Kidney glomerular epithelial cell (primary cell): ENCODE data around the gene ANKRD30B.
"Not testable (repeated sequence)": the region's sequence is repeated elsewhere in the genome, so short reads cannot be mapped to it uniquely, and the experiment has no call there.

Source experiments
- DNase-seq: peaks from one replicate; lab custom pipeline; 2025; lab: John Stamatoyannopoulos, UW

ANKRD30B gene, protein sequence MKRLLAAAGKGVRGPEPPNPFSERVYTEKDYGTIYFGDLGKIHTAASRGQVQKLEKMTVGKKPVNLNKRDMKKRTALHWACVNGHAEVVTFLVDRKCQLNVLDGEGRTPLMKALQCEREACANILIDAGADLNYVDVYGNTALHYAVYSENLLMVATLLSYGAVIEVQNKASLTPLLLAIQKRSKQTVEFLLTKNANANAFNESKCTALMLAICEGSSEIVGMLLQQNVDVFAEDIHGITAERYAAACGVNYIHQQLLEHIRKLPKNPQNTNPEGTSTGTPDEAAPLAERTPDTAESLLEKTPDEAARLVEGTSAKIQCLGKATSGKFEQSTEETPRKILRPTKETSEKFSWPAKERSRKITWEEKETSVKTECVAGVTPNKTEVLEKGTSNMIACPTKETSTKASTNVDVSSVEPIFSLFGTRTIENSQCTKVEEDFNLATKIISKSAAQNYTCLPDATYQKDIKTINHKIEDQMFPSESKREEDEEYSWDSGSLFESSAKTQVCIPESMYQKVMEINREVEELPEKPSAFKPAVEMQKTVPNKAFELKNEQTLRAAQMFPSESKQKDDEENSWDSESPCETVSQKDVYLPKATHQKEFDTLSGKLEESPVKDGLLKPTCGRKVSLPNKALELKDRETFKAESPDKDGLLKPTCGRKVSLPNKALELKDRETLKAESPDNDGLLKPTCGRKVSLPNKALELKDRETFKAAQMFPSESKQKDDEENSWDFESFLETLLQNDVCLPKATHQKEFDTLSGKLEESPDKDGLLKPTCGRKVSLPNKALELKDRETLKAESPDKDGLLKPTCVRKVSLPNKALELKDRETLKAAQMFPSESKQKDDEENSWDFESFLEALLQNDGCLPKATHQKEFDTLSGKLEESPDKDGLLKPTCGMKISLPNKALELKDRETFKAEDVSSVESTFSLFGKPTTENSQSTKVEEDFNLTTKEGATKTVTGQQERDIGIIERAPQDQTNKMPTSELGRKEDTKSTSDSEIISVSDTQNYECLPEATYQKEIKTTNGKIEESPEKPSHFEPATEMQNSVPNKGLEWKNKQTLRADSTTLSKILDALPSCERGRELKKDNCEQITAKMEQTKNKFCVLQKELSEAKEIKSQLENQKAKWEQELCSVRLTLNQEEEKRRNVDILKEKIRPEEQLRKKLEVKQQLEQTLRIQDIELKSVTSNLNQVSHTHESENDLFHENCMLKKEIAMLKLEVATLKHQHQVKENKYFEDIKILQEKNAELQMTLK (N-terminal part only)

DNA sequence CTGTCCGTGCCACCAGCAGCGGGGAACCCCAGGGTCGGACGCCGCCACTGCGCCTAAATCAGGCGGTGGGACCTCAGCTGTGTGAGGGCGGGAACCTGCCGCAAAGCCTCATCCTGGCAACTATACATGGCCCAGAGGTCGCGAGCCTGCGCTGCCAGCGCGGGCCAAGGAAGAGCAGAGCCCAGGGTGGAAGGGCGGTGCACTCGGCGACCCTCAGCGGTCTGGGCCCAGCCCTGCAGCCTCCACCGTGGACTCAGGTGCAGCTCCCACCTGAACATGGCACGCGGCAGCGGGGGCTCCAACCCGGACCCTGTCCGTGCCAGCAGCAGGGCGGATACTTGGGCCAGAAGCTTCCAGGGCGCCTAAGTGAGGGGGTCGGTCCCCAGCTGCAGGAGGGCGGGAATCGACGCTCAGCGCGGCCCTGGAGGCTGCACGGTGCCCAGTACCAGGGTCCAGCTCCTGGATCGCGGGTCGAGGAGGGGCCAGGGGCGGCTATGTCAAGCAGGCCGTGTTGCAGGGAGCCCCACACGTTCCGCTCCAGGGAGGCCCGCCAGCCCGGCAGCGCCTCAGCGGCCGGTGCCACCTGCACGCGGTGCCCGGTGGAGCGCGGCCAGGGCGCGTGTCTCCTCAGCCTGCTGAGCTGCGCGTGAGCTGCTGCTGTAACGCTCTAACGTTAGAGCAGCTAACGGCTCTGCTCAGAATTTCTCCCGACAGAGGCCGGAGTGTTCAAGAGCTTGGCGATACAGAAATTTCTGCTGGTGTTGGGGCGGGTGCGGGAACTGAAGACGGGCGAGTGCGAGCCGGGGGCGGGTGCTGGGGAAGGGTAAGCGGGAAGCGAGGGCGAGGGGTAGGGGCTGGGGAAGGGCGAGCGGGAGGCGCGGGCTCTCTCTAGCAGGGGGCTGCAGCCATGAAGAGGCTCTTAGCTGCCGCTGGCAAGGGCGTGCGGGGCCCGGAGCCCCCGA, at the start of gene ANKRD30B:
Gene ANKRD30B (plus strand): TSS at position 660 of the 962 bp plus-strand sequence. CDS start 248 bp downstream, at position 908.
- DNase-seq = no peak

DNA sequence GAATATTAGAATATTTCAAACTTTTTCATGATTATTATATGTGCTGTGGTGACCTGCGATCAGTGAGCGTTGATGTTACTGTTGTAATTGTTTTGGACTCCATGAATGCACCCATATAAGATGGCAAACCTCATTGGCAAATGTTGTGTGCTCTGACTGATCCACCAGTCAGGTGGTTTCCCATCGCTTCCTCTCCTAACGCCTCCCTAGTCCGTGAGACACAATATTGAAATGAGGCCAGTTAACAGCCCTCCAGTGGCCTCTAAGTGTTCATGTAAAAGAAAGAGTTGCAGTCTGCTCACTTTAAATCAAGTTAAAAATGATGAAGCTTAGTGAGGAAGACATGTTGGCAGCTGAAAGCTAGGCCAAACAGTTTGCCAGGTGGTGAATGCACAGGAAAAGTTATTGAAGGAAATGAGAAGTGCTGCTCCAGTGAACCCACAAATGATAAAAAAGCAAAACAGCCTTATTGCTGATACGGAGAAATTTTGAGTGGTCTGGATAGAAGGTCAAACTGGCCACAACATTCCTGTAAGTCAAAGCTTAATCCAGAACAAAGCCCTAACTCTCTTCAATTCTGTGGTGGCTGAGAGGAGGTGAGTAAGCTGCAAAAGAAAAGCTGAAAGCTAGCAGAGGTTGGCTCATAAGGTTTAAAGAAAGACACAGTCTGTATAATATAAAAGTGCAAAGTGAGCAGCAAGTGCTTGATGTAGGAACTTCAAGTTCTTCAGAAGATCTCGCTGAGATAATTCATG, 46.5 kb upstream of the ANKRD30B start:
- DNase-seq = not testable (repeated sequence)

DNA sequence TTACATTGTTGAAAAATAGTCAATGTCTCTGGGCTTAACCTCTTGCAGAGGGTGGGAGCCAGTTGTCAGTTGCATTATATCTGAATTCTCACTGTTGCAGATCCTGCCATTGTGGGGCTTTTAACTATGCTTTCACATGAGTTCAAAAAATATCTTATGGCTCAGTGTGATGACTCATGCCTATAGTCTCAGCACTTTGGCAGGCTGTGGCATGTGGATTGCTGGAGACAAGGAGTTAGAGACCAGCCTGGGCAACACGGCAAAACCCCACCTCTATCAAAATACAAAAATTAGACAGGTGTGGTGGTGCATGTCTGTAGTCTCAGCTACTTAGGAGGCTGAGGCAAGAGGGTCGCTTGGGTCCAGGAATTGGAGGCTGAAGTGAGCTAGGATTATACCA, 38.2 kb upstream of the ANKRD30B start:
- DNase-seq = peak; percentile 11

DNA sequence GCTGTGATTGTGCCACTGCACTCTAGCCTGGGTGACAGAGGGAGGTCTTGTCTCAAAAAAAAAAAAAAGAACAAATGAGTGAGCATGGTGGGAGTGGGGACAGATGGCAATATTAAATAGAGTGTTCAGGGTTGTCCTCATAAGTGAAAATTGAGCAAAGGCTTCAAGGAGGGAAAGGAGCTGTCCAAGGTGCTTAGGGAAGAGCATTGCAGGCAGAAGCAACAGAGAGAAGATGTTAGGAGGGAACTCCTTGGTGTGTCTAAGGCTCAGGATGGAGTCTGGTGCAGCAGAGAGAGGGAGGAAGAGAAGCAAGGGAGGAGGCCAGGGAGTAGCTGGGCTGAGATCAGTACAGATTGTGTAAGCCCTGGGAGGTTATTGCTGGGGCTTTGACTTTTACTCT, 26.4 kb upstream of the ANKRD30B start:
- DNase-seq = not testable (repeated sequence)

DNA sequence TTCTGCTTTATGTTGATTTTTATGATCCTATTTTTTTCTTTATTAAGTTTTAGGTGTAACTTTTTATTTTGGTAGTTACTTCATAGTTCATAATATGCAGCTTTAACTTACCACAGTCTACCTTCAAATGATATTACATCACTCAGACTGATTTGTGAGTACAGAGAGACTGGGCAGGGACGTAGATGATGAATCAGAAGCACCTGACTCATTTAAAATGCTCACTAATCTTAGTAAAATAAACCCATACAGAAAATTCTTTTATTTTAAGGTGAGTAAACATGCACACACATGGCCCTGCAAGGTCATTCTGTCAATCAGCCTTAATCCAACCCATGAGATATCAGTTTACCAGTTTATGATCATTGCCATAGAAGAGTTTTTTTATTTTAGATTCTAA, 8.9 kb upstream of the ANKRD30B start:
- DNase-seq = not testable (repeated sequence)

DNA sequence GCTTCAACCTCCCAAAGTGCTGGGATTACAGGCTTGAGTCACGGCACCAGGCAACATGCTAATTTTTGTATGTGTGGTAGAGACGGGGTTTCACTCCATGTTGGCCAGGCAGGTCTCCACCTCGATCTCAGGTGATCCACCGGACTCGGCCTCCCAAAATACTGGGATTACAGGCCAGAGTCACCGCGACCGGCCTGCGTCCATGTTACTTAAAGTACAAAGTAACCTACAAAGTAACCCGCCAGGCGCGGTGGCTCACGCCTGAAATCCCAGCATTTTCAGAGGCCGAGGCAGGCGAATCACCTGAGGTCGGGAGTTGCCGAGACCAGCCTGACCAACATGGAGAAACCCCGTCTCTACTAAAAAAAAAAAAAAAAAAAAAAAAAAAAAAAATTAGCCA, 1.1 kb upstream of the ANKRD30B start:
- DNase-seq = no peak

DNA sequence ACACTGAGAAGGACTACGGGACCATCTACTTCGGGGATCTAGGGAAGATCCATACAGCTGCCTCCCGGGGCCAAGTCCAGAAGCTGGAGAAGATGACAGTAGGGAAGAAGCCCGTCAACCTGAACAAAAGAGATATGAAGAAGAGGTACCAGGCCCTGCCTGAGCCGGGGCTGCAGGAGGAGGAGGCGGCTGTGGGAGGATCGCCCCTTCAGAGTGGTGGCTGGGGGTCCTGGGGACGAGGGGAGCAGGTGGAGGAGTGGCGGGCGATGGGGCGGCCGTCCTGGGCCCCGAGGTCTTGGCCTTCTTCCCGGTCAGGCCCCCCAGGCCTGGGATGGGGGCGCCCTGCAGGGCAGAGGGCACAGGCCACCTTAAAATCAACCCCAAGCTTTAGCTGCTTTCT, 524 bp downstream of the ANKRD30B start:
- no peak for DNase-seq

DNA sequence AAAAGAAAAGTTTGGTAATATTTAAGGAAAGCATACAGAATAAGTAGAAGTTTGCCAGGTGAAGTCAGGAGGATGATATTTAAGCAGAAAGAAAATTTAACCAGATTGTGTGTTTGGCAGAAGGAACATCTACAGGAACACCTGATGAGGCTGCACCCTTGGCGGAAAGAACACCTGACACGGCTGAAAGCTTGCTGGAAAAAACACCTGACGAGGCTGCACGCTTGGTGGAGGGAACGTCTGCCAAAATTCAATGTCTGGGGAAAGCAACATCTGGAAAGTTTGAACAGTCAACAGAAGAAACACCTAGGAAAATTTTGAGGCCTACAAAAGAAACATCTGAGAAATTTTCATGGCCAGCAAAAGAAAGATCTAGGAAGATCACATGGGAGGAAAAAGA, 15.6 kb downstream of the ANKRD30B start:
- not testable (repeated sequence) for DNase-seq

DNA sequence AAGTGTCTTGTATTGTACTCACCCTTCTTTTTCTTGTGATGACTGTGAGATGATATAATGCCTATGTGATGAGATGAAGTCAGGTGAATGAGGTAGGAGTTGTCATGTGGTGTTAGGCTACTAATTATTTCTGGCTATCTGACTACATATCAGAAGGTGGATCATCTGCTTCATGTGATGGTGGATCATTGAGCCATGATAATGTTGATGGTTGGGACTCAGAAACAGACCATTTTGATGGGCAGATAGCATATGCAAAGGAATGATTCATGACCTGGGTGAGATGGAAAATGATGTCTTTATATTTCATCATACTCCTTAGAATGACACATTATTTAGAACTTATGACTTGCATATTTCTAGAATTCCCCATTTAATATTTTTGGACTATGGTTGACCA, 19.5 kb downstream of the ANKRD30B start:
- peak; percentile 23 for DNase-seq

DNA sequence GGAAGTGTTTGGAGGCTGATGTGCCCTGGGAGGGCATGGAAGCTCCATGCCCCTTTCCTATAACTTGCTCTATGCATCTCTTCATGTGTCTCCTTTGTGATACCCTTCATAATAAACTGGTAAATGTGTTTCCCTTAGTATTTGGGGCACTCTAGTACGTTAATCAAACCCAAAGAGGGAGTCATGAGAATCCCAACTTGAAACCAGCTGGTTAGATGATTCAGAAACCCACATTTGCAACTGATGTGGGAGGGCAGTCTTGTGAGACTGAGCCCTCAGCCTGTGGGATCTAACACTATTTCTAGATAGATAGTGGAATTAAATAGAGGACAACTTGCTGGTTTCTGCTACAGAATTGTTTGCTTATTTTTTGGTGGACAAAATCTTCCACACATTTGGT, 20.3 kb downstream of the ANKRD30B start:
- DNase-seq = no peak

DNA sequence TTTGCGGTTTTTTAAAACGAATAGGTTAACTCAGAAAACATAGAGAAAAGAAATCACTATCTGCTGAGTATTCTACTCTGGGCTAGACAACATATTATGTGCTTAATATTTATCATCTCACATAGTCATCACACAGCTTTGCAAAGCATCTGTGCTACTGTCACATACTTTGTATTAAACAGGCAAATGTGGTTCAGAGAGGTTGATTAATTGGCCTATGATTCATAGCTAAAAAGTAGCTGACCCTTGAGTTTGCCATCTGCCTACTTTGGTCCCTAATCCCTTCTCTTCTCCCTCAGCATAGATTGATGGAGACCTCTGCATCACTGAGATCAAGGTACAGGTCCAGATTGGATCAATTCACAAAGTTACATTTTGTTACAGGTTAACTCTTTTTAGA, 21.4 kb downstream of the ANKRD30B start:
- no peak for DNase-seq

DNA sequence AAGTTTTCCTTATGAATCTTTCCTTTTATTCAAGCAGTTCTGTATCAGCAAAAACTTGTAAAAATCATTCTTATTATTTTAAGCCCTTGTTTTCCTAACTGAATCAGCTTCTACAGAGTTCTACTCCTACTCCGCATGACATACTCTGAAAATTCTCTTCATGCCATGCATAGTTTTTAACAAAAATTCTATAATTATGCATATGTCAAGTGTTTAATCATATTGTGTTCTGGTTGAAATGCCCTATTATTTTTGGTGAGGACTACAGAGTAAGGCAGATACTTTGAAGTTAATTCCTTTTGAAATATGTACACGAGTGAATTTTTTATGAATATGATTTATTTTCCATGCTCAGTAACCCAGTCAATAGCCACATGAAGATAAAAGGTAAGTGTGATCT, 28.8 kb downstream of the ANKRD30B start:
- DNase-seq = peak; percentile 53

DNA sequence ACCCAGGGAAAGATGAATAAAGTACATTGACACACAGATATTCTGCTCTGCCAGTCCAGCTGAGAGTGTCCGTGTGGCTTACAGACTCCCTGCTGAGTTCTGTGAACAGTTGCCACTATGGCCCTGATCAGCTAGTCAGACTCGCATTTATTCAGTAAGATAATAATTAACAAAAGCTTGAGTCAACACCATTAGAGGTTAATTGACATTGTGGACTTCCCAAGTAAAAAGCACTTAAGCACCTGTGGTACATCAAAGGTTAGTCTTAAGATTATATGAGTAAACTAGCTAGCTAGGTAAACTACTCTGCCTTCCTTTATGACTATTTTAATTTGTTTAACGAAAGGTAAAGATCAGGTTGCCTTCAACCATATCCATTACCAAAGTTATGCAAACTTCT, 33.7 kb downstream of the ANKRD30B start:
- DNase-seq = no peak

DNA sequence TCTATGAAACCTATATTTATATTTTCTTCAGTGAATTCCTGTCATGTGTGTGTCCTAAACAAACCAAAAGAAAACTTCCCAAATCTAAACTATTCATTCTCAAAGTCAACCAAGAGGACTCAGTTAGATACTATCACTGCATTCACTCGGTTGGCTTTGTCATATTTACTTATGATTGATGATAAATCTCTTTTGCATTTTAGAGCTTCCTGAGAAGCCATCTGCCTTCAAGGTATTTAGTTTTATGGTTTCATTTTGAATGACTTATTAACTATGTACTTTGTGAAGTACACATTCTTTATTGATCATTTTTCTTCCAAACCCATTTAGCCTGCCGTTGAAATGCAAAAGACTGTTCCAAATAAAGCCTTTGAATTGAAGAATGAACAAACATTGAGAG, 36.2 kb downstream of the ANKRD30B start:
- DNase-seq = no peak

DNA sequence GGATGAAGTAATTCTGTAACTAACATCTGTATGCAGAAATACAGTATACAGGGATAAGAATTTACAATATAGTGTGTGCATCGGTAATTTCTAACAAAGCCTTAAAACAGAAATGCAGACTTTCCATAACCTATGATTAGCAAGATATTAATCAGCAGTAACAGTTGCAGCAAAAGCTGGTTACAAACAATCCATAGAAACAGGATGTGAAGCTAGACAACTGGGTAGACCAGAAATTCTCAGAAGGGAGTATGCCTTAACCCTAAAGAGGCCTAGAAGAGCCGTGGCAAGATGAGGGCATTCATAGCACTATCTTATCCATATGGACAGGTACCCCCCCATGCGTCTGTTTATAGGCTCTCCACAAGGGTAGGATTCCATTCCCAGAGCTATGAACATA, 48.9 kb downstream of the ANKRD30B start:
- DNase-seq = not testable (repeated sequence)

DNA sequence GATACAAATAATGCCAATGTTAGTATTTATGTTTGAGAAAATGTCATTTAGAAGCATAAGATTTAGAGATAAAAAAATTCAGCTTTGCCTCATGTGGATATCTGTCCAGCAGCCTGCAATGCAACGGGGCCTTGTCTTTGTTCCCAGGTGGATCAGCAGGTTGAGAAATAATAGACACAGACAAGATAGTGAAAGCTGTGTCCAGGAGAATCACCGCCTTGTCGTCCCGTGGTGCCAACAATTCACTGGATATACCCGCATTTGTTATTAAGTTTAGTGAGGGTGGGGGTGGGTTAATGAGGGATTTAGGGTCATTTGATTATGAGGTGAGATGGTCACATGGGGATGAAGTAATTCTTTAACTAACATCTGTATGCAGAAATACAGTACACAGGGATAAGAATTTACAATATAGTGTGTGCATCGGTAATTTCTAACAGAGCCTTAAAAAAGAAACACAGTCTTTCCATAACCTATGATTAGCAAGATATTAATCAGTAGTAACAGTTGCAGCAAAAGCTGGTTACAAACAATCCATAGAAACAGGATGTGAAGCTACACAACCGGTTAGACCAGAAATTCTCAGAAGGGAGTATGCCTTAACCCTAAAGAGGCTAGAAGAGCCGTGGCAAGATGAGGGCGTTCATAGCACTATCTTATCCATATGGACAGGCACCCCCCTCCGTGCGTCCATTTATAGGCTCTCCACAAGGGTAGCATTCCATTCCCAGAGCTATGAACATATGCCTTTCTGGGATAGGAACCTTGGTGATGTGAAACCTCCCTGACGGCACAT, 50.2 kb downstream of the ANKRD30B start:
- not testable (repeated sequence) for DNase-seq

DNA sequence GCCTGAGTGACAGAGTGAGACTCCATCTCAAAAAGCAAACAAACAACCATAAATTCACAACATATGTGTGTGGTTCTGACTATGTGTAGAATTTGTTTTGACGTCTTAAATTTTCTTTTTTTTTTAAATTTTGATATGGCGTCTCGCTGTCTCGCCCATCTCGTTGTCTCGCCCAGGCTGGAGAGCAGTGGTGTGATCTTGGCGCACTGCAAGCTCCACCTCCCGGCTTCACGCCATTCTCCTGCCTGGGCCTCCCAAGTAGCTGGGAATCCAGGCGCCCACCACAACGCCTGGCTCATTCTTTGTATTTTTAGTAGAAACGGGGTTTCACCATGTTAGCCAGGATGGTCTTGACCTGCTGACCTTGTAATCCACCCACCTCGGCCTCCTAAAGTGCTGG, 63.1 kb downstream of the ANKRD30B start:
- not testable (repeated sequence) for DNase-seq

DNA sequence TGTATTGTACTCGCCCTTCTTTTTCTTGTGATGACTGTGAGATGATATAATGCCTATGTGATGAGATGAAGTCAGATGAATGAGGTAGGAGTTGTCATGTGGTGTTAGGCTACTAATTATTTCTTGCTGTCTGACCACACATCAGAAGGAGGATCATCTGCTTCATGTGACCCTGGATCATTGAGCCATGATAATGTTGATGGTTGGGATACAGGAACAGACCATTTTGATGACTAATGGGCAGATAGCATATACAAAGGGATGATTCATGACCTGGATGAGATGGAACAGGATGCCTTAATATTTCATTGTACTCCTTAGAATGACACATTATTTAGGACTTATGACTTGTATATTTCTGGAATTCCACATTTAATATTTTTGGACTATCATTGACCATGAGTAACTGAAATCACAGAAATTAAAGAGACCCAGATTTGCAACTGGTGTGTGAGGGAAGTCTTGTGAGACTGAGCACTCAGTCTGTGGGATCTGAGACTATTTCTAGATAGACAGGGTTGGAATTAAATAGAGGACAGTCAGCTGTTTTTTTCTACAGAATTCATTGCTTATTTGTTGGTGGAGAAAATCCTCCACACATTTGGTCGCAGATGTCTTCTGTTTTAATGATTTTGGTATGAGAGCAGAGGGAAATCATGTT, 79.1 kb downstream of the ANKRD30B start:
- DNase-seq = peak; percentile 86

DNA sequence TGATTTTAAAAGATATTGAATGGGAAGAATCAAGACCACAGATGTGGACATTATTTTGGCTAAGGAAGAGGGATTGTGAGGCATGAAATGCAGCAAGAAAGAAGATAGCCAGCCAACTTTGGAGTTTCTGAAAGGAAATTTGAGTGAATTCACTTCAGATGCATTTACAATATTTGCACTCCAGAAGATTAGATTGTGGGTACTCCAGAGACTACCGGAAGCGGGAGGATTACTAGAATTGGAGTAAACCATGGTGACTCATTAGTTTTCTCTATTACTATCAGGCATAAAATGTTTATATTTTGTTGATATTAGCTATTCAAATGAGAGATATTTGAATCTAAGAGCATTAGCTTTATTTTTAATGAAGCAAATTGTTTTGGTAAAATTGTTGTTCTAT, 93.6 kb downstream of the ANKRD30B start:
- not testable (repeated sequence) for DNase-seq
